CD1c-positive myeloid dendritic cell (primary cell): ENCODE data around the gene MTMR10.

Experiments used
- DNase-seq: peaks from one replicate; pipeline ENCODE4 v3.0.0-alpha.2; 2016; ENCODE audit errors: extremely low spot score

MTMR10 gene

GRCh38 chr15:31012455-31012854, 21.0 kb upstream of the MTMR10 start:
- no peak for DNase-seq

DNA sequence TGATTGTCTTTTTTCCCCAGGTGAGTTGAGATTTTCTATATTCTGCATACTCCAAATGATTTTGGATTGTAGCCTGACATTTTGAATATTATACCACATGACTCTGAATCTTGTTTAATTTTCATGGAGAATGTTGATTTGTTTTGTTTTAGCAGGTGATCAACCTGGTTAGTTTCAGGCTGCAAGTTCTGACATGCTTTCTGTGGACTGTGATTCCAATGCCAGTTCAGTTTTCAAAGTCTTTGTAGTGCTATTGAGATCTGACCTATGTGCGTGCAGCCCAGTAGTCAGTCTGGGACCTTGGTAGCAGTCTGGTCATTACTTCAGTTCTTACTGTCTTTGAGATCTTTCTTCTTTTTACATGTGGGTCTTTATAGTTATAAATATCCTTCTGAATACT, 18.6 kb upstream of the MTMR10 start:
- no peak for DNase-seq

GRCh38 chr15:31005660-31006059, 14.2 kb upstream of the MTMR10 start:
- peak; percentile 73 for DNase-seq

DNA sequence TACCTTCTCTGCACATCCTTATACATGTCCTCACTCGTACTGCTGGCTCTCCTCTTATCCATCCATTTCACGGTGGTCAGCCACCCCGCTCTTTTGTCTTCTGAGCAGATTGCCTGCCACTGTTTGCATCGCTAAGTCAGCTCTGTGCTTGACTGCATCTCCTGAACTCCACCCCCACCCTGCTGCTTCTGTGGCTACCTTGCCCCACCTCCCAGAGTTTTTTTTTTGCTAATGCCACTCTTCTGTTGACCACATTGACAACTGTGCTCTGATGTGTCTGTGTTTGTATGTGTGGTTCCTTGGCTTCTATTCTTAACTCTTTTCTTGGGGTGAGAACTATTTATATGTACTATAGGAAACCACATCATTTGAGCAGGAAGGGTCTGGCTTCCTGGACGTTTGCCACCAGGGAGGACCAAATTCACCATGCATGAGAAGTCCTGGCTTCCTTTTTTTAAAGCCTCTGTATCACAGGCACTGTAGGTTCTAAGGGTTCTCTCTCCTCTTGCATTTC, 12.8 kb upstream of the MTMR10 start:
- peak; percentile 15 for DNase-seq

GRCh38 chr15:31001702-31002101, 10.3 kb upstream of the MTMR10 start:
- DNase-seq: no peak

- DNase-seq: no peak
Observed at GRCh38 chr15:30999729-31000128, 8.3 kb upstream of the MTMR10 start.

GRCh38 chr15:30997270-30997669, 5.8 kb upstream of the MTMR10 start:
- no peak for DNase-seq

GRCh38 chr15:30992249-30992864, 929 bp upstream of the MTMR10 start:
- DNase-seq: no peak

DNA sequence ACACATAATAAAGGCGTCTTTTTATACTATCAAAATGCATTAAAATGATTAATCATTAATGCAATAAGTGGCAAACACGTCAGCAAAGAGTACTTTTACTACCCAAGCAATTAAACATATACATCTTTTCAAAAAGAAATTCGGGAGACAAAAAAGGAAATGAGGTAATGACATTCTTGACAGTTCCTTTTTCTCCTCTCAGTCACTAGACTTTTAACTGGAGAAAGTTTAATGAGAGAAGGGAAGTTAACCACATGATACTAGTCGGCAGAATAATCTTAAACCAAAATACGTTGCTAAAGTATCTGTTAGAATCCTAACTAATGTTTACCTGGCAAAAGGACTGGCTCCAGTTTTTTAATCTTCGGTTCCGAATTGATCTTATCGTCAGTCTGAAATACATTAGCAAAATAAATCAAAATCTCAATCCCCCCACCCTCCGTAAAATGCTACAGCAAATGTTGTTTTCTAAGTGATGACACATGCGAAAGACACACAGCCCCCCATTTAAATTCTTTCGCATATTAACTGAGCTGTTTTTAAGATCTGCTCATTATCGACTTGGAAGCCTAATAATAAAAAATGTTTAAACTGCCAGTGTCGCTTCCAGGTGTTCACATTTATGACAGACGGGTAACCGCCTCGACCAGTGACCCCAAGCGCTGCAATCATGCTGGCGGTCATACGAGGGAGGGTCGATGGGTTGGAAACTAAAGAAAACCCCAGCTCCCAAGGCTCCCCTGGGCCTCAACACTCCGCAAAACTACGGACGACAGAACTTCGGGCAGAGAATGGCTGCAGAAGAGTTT, 778 bp downstream of the MTMR10 start:
- peak; percentile 85 for DNase-seq

DNA sequence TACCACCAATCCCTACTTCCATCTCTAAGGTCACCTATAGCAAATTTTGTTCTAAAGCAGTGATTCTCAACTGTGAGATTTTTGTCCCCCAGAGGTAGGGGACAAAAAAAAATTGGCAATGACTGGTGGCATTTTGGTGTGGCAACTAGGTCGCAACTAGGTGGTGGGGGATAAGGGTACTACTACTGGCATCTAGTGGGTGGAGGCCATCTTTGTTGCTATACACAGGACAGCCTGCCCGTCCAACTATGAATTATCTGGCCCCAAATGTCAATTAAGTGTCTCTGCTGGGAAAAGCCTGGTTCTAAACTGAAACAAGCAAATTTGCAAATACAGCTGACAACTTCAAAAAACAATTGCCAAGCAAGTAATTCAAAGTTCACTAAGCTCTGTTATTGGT, 1.4 kb downstream of the MTMR10 start:
- peak; percentile 31 for DNase-seq

DNA sequence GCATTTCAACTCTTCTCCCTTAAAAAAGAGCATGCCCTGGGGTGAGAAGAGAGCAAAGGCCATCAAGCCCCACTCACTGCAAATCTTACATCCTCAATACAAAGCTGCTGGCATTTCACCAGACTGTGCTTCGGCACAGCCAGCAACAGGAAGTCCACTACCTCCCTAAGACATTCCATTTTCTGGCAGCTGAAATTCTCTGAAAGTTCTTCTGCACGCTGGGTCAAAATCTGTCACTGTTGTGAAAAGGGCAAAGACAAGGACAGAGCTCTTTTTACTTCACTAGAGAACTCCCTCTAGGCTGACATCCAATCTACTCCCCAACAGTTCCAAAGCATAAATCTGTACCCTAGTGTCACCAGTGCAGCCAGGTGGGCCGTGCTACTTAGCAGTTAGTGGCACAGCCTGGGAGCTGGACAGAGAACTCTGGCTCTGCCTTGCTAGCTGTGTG, 6.3 kb downstream of the MTMR10 start:
- DNase-seq: peak; percentile 41

DNA sequence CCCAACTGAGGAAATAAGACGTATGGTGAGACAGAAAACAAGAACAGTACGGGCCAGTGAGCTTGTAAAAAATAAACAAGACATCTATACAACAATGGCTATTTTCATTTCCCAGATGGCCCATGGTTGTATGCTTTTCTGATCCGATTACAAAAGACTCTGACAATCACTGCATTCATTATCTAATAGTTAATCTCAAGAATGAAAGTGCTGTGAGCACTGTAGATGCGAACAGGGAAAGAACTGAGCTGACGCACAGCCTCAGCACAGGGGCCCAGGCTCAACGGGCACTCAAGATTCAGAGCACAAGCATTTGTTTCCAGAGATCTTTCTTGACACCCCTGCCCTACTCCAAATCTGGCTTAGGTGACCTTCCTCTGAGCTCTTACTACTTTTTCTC, 6.9 kb downstream of the MTMR10 start:
- DNase-seq: no peak

DNA sequence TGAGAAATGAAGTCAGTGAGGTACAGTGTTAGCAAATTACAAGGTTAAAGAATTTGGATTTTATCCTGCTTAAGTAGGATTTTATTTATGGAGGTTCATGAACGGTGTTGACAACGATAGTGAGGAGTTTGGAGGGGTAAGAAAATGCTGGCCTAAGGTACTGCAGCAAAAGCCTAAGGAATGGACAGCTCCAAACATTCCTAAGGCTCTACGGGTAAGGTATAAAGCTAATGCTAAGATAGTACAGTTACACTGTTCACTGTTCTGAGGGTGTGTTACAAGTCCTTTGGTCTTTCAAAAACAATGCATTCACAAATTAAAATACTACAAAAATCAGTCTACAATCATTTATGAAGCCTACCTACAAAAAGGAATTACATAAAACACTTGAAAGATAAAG, 7.3 kb downstream of the MTMR10 start:
- no peak for DNase-seq

DNA sequence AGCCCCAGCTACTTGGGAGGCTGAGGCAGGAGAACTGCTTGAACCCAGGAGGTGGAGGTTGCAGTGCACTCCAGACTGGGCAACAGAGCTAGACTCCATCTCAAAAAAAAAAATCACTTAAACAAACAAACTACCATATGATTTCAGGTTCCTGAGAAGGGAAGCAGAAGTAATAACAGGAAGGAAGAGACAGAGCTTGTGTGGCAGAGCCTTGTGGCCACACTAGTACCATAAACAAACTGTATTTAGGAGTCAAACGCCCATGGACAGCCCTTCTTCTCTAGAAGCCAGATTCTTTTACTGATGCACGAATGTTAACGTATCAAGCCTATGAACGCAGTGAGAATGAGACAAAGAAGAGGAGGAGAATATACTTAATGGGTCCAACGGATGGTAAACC, 12.0 kb downstream of the MTMR10 start:
- peak; percentile 69 for DNase-seq

- no peak for DNase-seq
Observed at GRCh38 chr15:30978328-30978727, 13.1 kb downstream of the MTMR10 start.

- peak; percentile 34 for DNase-seq
Observed at GRCh38 chr15:30974112-30974511, 17.3 kb downstream of the MTMR10 start.

DNA sequence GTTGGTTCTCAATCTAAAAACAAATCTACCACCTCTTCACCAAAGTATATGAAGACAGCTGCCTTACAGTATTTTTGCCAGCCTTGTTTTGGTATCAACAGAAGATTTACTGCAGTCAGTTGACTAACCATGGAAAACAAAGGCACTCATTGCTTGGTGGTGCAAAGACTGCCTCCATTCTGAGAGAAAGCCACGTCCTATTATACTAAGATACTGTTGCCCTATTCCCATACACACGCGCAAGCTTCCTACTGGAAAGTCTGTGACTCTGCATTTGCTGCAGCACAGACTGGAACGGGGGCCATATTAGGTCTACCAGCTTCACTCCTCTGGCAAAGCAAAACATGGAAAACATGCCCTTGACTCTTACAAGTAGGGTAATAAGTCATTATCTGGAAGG, 18.0 kb downstream of the MTMR10 start:
- DNase-seq: no peak

DNA sequence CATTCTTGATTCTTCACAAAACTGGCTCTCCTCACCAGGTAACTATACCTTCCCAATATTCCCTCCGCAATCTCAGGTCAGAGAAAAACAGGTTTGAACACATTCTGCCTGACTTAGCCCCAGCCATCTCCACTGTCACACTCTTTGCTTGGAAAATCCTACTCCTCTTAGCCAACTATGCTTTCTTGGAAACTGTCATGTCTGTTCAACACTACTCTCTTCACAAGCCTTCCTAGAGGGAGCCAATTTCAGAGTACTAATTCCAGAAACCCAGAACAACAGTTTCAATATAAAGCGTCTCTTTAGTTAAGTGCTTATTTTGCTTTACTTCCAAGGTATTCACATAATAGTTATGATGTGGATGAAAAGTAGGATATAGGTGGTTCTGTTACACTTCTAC, 21.7 kb downstream of the MTMR10 start:
- DNase-seq: no peak

DNA sequence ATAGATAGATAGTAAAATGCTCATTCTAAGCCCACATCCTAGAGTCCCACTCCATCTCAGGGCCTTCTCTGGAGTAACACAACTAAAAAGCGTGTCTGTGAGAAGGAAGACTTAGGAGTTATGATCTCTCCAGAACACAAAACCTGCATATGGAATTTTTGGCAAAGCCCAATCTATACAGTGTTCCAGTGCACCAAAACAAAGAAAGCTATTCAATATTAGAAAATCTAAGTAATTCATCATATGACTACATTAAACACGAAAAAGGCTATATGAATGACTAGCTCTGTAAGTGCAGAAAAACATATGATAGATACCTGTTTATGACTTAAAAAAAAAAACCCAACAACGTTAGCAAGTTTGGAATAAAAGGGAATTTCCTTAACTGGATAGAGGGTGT, 27.7 kb downstream of the MTMR10 start:
- no peak for DNase-seq

DNA sequence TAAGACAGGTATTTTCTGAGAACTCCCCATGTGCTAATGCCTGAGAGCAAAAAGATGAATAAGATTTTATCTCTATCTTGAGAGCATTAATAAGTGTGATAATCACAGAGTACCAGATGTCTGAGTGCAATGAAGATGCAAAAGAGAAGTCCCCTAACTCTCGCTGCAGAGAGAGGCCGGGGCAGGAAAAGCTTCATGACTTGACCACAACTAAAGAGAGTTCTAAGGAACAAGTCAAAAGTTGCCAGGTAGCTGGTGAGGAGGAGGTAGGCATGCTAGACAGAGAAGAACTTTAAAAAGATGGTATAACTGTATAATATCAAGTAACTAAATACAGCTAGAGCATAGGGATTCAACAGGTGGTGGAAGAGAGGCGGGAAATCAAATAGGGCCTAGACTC, 28.8 kb downstream of the MTMR10 start:
- no peak for DNase-seq

- no peak for DNase-seq
Observed at GRCh38 chr15:30962079-30962478, 29.3 kb downstream of the MTMR10 start.

DNA sequence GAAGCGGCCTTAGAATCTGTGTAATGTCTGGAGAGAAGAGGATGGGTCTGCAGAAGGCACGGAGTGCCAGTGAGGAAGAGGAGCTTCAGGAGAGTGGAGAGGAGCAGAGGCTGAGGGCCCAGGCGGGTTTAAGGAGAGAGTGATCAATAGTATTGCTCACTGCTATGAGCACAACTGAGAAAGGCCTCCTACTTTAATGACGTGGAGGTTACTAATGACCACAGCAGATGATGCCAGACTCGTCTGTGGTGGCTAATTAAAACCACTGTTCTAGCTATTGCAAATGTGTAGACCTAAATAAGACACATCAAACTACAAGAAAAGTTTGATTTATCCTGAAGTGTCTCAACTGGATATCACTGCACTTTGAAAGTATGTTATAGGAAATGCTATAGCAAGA, 33.2 kb downstream of the MTMR10 start:
- no peak for DNase-seq
